ENCODE measurements around the gene KCNQ1.

Gene KCNQ1

GRCh38 chr11:2541881-2542361 lies 97.1 kb downstream of the KCNQ1 start:
- in situ Hi-C loops (cut with MboI; ENCODE audit: low sequenced_read_pairs), result no loop called here

- in situ Hi-C loops (cut with MboI; ENCODE audit: low sequenced_read_pairs), result no loop called here
Observed at GRCh38 chr11:2542406-2542805, 97.6 kb downstream of the KCNQ1 start.

- in situ Hi-C loops (cut with MboI; ENCODE audit: low sequenced_read_pairs), result no loop called here
Observed at GRCh38 chr11:2547806-2548205, 103.0 kb downstream of the KCNQ1 start.

DNA sequence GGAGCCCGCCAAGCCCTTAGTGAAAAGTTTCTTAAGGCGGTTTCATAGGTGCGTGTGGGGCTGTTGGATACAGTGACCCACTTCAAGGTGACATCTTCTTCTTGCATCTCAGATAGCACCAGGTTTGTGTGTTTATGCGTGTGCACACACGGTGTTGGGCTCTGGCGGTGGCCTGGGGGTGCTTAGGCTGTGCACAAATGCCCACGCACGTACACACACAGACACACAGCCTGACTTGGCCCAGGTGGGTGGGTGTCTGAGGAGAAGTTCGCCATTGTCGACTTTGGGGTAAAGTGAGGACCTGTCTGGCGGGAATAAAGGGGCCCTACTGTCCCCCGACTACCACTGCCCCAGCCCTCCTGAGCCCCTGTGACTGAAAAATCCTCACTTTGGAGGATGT lies 103.8 kb downstream of the KCNQ1 start:
- in situ Hi-C loops (cut with MboI; ENCODE audit: low sequenced_read_pairs), result no loop called here

- in situ Hi-C loops (cut with MboI; ENCODE audit: low sequenced_read_pairs), result no loop called here
Observed at GRCh38 chr11:2549080-2549479, 104.3 kb downstream of the KCNQ1 start.

DNA sequence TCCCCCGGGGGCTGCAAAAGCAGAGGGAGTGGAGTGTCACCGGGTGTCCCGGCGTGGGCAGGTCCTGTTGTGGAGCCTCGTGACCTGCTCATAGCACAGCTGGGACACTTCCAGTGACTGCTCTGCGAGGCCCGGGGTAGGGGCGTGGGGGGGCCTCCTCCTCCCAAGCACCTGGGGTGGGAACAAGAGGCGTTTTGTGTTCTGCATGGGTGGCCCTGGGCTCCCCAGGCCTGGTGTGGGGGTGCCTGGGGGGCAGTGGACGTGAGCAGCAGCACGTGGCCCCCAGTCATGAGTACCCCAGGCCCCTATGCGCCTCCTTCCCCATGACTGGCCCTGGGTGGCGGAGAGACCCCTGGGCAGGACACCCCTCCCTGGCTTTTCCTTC lies 104.7 kb downstream of the KCNQ1 start:
- in situ Hi-C loops (cut with MboI; ENCODE audit: low sequenced_read_pairs), result no loop called here

GRCh38 chr11:2549876-2550605 lies 105.2 kb downstream of the KCNQ1 start:
- in situ Hi-C loops (cut with MboI; ENCODE audit: low sequenced_read_pairs), result no loop called here

DNA sequence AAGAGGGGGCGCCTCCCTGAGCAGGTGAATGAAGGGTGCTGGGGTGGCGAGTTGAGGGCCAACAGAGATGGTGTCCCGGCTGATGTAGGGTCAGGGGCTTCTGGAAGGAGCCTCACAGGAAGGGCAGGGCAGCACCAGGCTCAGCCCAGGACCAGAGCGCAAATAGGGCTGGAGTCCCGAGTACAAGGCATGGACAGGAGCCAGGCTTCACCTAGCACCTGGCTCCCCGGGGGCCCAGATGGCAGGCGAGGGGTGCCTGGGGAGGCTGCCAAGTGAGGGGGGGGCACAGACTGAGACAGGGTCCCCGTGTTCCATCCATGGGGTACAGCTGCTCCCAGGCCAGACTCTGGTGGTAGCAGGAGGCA lies 105.8 kb downstream of the KCNQ1 start:
- in situ Hi-C loops (cut with MboI; ENCODE audit: low sequenced_read_pairs), result no loop called here

DNA sequence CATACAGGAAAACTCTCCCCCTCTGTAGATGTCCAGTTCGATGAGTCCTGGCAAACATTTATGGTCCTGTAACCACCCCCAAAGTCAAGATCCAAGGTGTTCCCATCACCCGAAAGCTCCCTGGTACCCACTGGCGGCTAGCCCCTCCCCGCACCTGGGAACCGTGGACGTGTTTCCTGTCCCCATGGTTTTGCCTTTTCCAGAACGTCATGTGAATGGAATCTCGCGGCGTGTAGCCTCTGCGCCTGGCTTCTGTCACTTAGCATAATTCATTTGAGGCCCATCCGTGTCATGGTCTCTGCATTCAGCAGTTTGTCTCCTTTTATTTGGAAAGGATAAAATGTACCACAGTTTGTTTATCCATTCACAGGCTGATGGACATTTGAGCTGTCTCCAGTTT lies 106.3 kb downstream of the KCNQ1 start:
- in situ Hi-C loops (cut with MboI; ENCODE audit: low sequenced_read_pairs), result no loop called here

DNA sequence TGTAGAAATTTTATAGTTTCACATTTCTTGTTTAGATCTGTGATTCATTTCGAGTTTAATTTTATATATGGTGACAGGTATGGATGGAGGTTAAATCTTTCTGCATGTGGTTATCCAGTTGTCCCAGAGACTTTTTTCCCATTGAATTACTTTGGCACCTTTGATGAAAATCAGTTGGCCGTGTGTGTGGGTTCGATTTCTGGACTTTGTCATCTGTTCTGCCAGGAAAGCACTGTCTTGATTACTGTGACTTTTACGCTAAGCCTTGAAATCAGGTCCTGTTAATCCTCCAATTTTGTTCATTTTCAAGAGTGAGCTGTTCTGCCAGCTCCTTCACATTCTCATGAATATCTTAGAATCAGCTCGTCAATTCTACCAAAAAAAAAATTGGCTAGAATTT lies 107.4 kb downstream of the KCNQ1 start:
- in situ Hi-C loops (cut with MboI; ENCODE audit: low sequenced_read_pairs), result no loop called here

GRCh38 chr11:2553198-2553597 lies 108.4 kb downstream of the KCNQ1 start:
- in situ Hi-C loops (cut with MboI; ENCODE audit: low sequenced_read_pairs), result no loop called here

DNA sequence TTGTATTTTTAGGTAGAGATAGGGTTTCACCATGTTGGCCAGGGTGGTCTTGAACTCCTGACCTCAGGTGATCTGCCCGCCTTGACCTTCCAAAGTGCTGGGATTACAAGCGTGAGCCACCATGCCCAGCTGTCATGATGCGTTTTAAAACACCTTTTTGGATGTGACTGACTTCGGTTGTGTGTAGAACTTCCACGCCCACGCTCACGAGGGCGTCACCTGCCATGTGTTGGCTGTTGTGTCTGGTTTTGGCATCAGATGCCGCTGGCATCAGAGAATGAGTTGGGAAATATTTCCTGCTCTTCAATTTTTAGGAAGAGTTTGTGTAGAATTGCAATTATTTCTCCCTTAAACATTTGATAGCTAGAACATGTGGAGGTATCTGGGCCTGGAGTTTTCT lies 109.1 kb downstream of the KCNQ1 start:
- in situ Hi-C loops (cut with MboI; ENCODE audit: low sequenced_read_pairs), result no loop called here

- in situ Hi-C loops (cut with MboI; ENCODE audit: low sequenced_read_pairs), result no loop called here
Observed at GRCh38 chr11:2554338-2555207, 109.8 kb downstream of the KCNQ1 start.

- in situ Hi-C loops (cut with MboI; ENCODE audit: low sequenced_read_pairs), result no loop called here
Observed at GRCh38 chr11:2555336-2555735, 110.5 kb downstream of the KCNQ1 start.

DNA sequence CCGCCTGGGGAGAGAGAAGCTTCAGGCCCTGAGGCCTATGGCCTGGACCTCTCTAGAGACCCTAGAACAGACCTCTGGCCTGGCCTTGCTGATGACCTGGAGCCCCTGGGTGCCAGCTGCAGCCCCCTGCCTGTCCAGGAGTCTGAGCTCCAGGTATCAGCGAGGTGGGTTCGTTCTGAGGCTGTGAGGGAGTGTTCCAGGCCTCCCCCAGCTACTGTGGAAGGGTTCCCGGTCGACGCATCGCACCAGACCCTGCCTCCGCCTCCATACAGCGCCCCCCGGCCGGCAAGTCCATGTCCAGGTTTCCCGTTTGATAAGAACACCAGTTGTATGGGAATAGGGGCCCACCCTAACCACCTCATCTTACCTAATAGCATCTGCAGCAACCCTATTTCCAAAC lies 111.1 kb downstream of the KCNQ1 start:
- in situ Hi-C loops (cut with MboI; ENCODE audit: low sequenced_read_pairs), result no loop called here

GRCh38 chr11:2557381-2557780 lies 112.6 kb downstream of the KCNQ1 start:
- in situ Hi-C loops (cut with MboI; ENCODE audit: low sequenced_read_pairs), result no loop called here

- in situ Hi-C loops (cut with MboI; ENCODE audit: low sequenced_read_pairs), result no loop called here
Observed at GRCh38 chr11:2558397-2558796, 113.6 kb downstream of the KCNQ1 start.

DNA sequence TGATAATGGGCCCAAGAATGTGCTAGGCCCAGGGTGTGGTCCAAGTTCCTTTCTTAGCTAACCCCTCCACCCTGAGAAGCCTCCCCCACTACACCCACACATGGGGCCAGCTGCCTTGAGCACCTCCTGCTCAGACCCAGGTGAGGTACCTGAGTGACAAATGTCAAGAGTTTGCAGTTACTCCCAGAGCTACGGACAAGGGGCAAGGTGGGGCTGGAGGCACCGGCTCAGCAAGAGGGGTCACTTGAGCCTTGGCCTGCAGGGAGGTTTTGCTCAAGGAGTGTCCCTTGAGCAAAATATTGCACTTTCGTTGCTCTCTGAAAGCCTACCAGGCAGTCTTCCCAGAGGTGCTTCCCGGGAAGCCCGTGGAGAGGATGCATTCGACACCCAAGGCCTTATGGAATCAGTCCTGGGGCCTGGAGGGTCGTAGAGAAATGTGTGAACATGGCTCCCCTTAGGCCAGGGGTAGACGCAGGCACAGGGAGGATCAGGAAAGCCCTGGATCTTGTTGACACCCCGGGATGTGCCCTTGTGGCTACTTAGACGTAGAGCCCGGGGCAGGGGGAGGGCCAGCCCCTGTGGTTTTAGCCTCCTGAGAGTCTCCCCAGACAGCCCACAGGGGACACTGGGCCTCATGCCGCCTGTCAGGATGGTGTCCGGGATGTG lies 114.2 kb downstream of the KCNQ1 start:
- in situ Hi-C loops (cut with MboI; ENCODE audit: low sequenced_read_pairs), result no loop called here

DNA sequence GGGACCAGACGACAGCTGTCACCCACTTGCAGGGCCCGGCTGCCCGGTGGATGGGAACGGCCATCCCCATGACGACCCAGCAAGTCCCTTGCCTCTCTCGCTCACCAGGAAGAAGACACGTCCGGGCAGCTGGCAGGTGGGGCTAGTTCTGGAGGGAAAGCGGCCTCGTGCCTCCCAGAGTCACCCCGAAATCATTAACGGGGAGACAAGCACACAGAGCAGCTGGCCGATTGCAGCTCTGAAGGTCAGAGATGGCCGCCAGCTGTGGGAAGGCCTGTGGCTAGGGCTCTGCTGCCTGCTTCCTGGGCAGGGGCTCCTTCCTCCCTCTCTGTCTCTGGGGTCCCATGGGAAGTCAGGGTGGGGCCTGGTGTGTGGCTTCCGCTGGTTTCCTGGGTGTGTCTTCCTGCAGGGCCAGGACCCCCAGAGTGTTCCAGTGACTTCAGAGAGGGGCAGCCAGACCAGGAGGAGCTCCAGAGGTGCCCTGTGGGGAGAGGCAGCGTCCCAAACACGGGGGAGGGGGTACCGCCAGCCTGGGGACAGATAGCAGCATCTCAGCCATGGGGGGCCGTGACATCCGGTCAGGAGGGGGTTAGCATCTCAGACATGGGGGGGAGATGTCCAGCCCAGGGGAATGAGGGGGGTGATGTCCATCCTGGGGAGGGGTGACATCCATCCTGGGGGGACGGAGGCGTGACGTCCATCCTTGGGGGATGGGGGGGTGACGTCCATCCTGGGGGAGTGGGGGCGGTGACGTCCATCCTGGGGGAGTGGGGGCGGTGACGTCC lies 114.9 kb downstream of the KCNQ1 start:
- in situ Hi-C loops (cut with MboI; ENCODE audit: low sequenced_read_pairs), result no loop called here

DNA sequence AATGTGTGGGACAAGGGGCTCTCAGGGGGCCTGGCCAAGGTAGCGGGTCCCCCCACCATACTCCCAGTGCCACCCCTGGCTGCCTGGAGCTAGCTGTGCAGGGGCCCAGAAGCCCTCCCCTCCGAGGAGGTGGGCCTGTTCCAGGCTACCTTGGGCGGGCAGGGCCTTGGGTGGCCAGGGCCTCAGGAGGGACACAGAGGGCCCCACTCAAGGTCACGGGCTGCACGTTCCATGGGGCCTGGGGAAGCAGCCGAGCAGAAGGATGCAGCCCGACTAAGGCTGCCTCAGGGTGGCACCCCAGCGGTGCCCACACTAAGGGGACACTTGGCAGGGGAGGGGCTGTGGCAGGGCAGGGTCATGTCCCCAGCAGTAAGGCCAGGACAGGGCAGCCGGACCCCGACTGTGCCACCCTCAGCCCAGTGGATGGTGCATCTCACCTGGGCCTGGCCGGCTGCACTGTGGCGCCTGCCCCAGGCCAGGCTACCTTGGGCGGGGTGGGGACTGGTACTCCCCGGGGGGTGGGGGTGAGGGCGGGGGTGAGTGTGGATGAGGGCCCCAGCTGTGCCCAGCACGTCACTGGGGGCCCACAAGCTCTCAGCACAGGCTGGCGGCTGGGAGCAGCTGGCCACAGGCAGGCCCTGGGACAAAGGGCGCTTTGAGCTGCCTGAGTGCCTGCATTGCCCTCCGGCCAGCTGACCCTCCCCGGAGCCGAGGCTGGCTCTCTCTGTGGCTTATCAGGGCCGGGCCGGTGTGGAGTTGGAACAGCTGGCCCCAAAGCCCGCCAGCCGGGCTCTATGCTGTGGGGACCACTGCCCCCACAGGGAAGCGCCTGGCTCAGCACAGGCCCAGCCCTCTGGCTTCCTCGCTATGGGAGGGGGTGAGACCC lies 117.1 kb downstream of the KCNQ1 start:
- in situ Hi-C loops (cut with MboI; ENCODE audit: low sequenced_read_pairs), result no loop called here
